Keratinocyte (primary cell): Measurements from ENCODE around the gene ADM2. TPM values are rescaled to one million over a fixed set of nuclear protein-coding genes. Genes with fewer than 3 reads are reported as not detected.

Experiments used
- DNase-seq: peaks from one replicate; pipeline ENCODE4 v3.0.0-alpha.2; 2011; ENCODE audit warnings: low read depth, missing footprints, low spot score
- FAIRE-seq: peaks from 2 replicates; lab custom pipeline; 2011; peaks lifted over from hg19 to GRCh38; lab: Jason Lieb, UNC
- H2AFZ ChIP-seq: 2 replicates; pipeline ENCODE4 v1.6.0; 2012; ENCODE audit warnings: low read length, control low read depth, inconsistent platforms; ENCODE audit not compliant: control insufficient read depth
- H3K27ac ChIP-seq: 2 replicates; pipeline ENCODE4 v1.5.1; 2011; ENCODE audit warnings: low read length; ENCODE audit not compliant: control insufficient read depth, insufficient read depth
- H3K27me3 ChIP-seq: 3 replicates; pipeline ENCODE4 v1.6.0; 2011; ENCODE audit warnings: low read length; ENCODE audit not compliant: control insufficient read depth, insufficient read depth; ENCODE audit errors: extremely low read depth
- H3K36me3 ChIP-seq, 2 experiments: 2 replicates in 1 of 2; 3 replicates in 1 of 2; pipeline ENCODE4 v1.5.1; 2011; ENCODE audit warnings: low read length in 2 of 2, mild to moderate bottlenecking in 1 of 2; ENCODE audit not compliant: control insufficient read depth in 2 of 2, insufficient read depth in 2 of 2; ENCODE audit errors: extremely low read depth in 1 of 2
- H3K4me1 ChIP-seq: 3 replicates; pipeline ENCODE4 v1.5.1; 2011; ENCODE audit warnings: low read length; ENCODE audit not compliant: control insufficient read depth, insufficient read depth; ENCODE audit errors: extremely low read depth
- H3K4me2 ChIP-seq: 3 replicates; pipeline ENCODE4 v1.6.0; 2011; ENCODE audit warnings: low read depth, low read length; ENCODE audit not compliant: control insufficient read depth, insufficient read depth; ENCODE audit errors: extremely low read depth
- H3K4me3 ChIP-seq, 3 experiments: fragments of 200-600 bp in 1 of 3; sonication (generic) in 1 of 3; 2 replicates in 2 of 3; 3 replicates in 1 of 3; pipeline ENCODE4 v1.5.1; 2011 to 2016; ENCODE audit warnings: low read length in 3 of 3, mild to moderate bottlenecking in 3 of 3, control low read depth in 2 of 3, inconsistent platforms in 1 of 3, low read depth in 1 of 3, mixed read lengths in 1 of 3, mixed run types in 1 of 3, moderate library complexity in 1 of 3; ENCODE audit not compliant: control insufficient read depth in 2 of 3, insufficient read depth in 2 of 3; ENCODE audit errors: extremely low read depth in 1 of 3
- H3K79me2 ChIP-seq: 2 replicates; pipeline ENCODE4 v1.6.0; 2012; ENCODE audit warnings: low read length; ENCODE audit not compliant: control insufficient read depth, insufficient read depth
- H3K9ac ChIP-seq: 3 replicates; pipeline ENCODE4 v1.6.0; 2011; ENCODE audit warnings: low read length; ENCODE audit not compliant: control insufficient read depth, insufficient read depth; ENCODE audit errors: extremely low read depth
- H3K9me1 ChIP-seq: 3 replicates; pipeline ENCODE4 v1.6.0; 2011; ENCODE audit warnings: low read length; ENCODE audit not compliant: control insufficient read depth, insufficient read depth; ENCODE audit errors: extremely low read depth
- H3K9me3 ChIP-seq: 2 replicates; pipeline ENCODE4 v1.5.1; 2012; ENCODE audit warnings: low read depth, low read length; ENCODE audit not compliant: control insufficient read depth
- H4K20me1 ChIP-seq: 3 replicates; pipeline ENCODE4 v1.6.0; 2011; ENCODE audit warnings: low read length; ENCODE audit not compliant: control insufficient read depth, insufficient read depth; ENCODE audit errors: extremely low read depth
- EZH2 ChIP-seq: IDR thresholded peaks from one replicate; pipeline ENCODE4 v1.6.1; 2012; ENCODE audit warnings: inconsistent platforms, mild to moderate bottlenecking, low read length, moderate library complexity
- dilution Hi-C: fragments of 300-500 bp; cut with MboI; formaldehyde crosslinking; loops from one replicate; pipeline ENCODE4 v1.7.0; 2020; ENCODE audit warnings: low sequenced_read_pairs; ENCODE audit not compliant: extremely low pct_ligation_motif_present
- polyA plus RNA-seq, 5 experiments: library from polyadenylated mRNA; depleted of rRNA in 3 of 5; stranded (reverse) in 3 of 5; stranded (forward) in 1 of 5; unstranded in 1 of 5; fragments of >200 nt; gene quantifications; 1 replicate in 1 of 5; 2 replicates in 3 of 5; 3 replicates in 1 of 5; pipeline versions ENCODE4 v1.2.1 to v1.2.3, GENCODE V29; 2011 to 2012; ENCODE audit warnings: missing spikeins in 2 of 5, low read depth in 1 of 5, low replicate concordance in 1 of 5
- TF ChIP-seq, protein P1 (sequence below), 3 experiments: IDR thresholded peaks in 1 of 3; conservative IDR thresholded peaks in 1 of 3; optimal IDR thresholded peaks in 1 of 3; 2 replicates in 2 of 3; 3 replicates in 1 of 3; pipeline versions ENCODE3 to v1.5.1; 2011; ENCODE audit warnings: low read length in 3 of 3, mild to moderate bottlenecking in 3 of 3, moderate library complexity in 2 of 3, control low read depth in 1 of 3, inconsistent platforms in 1 of 3; ENCODE audit not compliant: insufficient read depth in 2 of 3; ENCODE audit errors: extremely low read depth in 1 of 3

Gene ADM2
- polyA plus RNA-seq, 1 donor (not counting 4 experiments of a cell fraction or from before 2014, with no cell fraction given), result 0.21 TPM

DNA sequence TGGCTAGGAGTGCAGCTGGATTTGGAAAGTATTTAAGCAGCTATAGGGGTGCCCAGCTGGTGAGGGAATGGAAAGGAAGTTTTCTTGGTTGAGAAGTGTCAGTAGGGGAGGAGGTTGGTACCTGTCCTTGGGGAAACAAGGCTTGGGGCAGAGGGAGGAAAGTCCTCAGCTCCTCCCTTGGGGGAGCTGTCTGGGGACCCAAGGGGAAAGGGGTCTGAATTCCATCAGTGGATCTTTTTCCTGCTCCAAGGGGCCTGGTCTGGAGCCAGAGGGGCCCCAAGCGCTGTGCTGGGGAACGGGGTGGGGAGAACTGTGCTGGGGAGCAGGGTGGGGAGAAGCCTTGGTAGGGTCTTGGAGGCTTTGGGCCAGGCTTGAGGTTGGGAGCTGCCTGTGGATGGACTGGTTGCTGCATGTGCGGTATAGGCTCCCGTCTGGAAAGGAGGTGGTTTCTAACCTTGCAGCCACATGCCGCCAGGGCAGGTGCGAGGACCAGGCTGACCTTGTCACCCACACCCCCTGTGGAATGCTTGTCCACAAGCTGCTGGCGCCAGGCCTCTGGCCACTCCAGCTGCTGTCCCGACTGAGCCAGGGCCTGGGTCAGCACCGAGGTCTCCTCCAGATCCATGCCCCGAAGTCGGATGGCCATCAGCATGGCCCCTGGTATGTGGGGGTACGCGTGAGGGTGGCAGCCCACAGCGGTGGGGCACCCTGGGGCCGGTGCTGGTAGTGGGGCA is 47.5 kb downstream of the ADM2 start:
- no peak for DNase-seq
- Histone ChIP-seq H3K27me3 (peaks cover 11% of the 10 kb centered on the region), H3K4me1 (peaks cover 21% of the 10 kb centered on the region), H3K9ac (peak overlapping the region; percentile 60), H3K36me3 (peaks cover 2 to 5% of the 10 kb centered on the region in 2 experiments), H4K20me1 (no peaks in the 10 kb centered on the region), H3K79me2 (peaks cover 11% of the 10 kb centered on the region), H3K4me2 (peak overlapping the region; percentile 85), H2AFZ (no peak overlapping the region), H3K9me3 (no peaks in the 10 kb centered on the region), H3K4me3 (peak overlapping the region in 2 of 3 experiments; percentile 50 to 58), H3K9me1 (no peaks in the 10 kb centered on the region), H3K27ac (no peak overlapping the region)
- dilution Hi-C loops, result no loop called here
- no peak for TF ChIP-seq EZH2
- TF ChIP-seq, protein P1, sequence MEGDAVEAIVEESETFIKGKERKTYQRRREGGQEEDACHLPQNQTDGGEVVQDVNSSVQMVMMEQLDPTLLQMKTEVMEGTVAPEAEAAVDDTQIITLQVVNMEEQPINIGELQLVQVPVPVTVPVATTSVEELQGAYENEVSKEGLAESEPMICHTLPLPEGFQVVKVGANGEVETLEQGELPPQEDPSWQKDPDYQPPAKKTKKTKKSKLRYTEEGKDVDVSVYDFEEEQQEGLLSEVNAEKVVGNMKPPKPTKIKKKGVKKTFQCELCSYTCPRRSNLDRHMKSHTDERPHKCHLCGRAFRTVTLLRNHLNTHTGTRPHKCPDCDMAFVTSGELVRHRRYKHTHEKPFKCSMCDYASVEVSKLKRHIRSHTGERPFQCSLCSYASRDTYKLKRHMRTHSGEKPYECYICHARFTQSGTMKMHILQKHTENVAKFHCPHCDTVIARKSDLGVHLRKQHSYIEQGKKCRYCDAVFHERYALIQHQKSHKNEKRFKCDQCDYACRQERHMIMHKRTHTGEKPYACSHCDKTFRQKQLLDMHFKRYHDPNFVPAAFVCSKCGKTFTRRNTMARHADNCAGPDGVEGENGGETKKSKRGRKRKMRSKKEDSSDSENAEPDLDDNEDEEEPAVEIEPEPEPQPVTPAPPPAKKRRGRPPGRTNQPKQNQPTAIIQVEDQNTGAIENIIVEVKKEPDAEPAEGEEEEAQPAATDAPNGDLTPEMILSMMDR (optimal IDR thresholded peaks at IDR 0.05 in 1 of 3, IDR thresholded peaks at IDR 0.05 in 1 of 3, conservative IDR thresholded peaks at IDR 0.05 in 1 of 3; ENCODE audit: extremely low read depth in 1 of 3, insufficient read depth in 2 of 3, low read length in 3 of 3), result no peak
- no peak for FAIRE-seq

DNA sequence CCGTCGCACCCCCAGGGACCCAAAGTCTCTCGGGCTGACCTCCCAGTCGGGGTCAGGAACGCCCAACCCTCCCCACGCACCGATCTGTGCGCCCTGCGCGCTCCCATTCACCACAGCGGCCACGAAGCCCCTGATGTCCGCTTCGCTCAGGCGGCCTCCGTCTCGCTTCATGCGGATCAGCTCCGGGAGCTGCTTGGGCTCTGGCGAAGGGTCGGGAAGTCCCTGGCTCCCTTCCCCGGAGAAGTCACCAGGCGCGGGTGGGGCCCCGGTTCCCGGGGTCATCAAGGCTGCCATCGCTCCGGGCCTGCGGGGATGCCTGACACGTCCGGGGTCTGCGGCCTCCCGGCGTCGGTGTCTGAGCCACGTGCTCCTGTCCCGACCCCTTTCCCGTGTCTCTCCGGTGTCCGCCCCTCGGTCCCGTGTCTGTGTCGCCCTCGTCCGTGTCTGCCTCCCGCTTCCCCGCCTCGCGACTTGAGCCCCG is 48.1 kb downstream of the ADM2 start:
- dilution Hi-C loops, result no loop called here
- DNase-seq, result no peak
- peaks cover 15% of the 10 kb centered on the region for H3K4me1 ChIP-seq
- no peak for FAIRE-seq
- H3K27me3 ChIP-seq, result peaks cover 11% of the 10 kb centered on the region
- H3K79me2 ChIP-seq, result peaks cover 5% of the 10 kb centered on the region
- peak overlapping the region; percentile 60 for H3K9ac ChIP-seq
- H4K20me1 ChIP-seq, result no peaks in the 10 kb centered on the region
- no peak overlapping the region for H3K27ac ChIP-seq
- H3K9me1 ChIP-seq, result no peaks in the 10 kb centered on the region
- no peaks in the 10 kb centered on the region for H3K9me3 ChIP-seq
- H2AFZ ChIP-seq, result no peak overlapping the region
- peak overlapping the region; percentile 50 to 79 (median 58) for H3K4me3 ChIP-seq
- H3K36me3 ChIP-seq, result peaks cover 0 to 2% of the 10 kb centered on the region in 2 experiments
- H3K4me2 ChIP-seq, result peak overlapping the region; percentile 85
- TF ChIP-seq, protein P1 (optimal IDR thresholded peaks at IDR 0.05 in 1 of 3, IDR thresholded peaks at IDR 0.05 in 1 of 3, conservative IDR thresholded peaks at IDR 0.05 in 1 of 3; ENCODE audit: extremely low read depth in 1 of 3, insufficient read depth in 2 of 3, low read length in 3 of 3), result no peak
- no peak for TF ChIP-seq EZH2
